ENCODE data around the gene POU6F1. TPM values are rescaled to one million over a fixed set of nuclear protein-coding genes. Genes with fewer than 3 reads are reported as not detected.

The POU6F1 gene
- total and polyA plus RNA-seq, 9 donors = 11.8 to 48.8 (median 28.9) TPM

DNA sequence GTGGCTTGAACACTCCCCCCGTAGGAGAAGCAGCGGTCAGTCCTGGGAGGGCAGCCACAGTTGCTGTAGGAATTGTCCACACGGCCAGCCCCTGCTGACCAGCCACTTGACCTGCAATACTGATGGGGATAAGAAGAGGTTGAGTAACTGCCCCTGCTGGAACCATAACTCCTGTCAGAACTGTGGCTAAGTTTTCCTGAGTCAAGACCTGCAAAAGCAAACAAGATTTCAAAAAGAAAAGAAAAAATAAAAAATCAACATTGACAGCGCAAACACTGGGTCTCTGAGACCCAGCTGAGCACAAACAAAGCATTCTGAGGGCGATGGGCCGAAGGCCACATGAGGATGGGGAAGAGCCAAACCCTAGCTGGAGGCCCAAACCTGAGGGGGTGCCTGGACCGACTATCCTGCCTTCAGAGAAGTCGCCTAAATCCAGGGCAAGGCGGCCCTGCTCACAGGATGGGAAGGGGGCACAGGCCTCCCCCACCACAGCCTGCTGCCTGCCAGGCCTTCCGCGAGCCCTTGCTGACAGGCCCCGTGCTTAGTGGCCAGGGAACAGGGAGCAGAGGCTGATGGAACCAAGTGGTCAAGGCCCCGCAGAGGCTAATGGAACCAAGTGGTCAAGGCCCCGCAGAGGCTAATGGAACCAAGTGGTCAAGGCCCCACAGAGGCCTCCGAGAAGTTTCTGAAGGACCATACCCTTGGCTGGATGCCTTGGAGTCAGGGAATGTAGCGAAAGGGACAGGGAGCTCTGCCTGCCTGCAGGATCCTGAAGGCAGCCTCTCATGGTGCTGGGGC, 19.1 kb downstream of the POU6F1 start:
- intact Hi-C loops (cut with DNase I) = no loop called here
- no peak overlapping the region for H3K4me3 ChIP-seq
- no peaks in the 10 kb centered on the region for H3K4me1 ChIP-seq (ENCODE audit: insufficient read depth)
- 63 to 79% (median 68%) methylated on average over 10 to 16 of the region's 16 CpGs for WGBS, 3 donors
- DNase-seq = no peak
- H3K27me3 ChIP-seq = no peaks in the 10 kb centered on the region
- H3K27ac ChIP-seq = no peak overlapping the region
- no peaks in the 10 kb centered on the region for H3K9me3 ChIP-seq
- H3K36me3 ChIP-seq = no peaks in the 10 kb centered on the region
- TF ChIP-seq EP300 (IDR thresholded peaks at IDR 0.05) = no peak
- TF ChIP-seq, protein P1, sequence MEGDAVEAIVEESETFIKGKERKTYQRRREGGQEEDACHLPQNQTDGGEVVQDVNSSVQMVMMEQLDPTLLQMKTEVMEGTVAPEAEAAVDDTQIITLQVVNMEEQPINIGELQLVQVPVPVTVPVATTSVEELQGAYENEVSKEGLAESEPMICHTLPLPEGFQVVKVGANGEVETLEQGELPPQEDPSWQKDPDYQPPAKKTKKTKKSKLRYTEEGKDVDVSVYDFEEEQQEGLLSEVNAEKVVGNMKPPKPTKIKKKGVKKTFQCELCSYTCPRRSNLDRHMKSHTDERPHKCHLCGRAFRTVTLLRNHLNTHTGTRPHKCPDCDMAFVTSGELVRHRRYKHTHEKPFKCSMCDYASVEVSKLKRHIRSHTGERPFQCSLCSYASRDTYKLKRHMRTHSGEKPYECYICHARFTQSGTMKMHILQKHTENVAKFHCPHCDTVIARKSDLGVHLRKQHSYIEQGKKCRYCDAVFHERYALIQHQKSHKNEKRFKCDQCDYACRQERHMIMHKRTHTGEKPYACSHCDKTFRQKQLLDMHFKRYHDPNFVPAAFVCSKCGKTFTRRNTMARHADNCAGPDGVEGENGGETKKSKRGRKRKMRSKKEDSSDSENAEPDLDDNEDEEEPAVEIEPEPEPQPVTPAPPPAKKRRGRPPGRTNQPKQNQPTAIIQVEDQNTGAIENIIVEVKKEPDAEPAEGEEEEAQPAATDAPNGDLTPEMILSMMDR (IDR thresholded peaks at IDR 0.05) = no peak

DNA sequence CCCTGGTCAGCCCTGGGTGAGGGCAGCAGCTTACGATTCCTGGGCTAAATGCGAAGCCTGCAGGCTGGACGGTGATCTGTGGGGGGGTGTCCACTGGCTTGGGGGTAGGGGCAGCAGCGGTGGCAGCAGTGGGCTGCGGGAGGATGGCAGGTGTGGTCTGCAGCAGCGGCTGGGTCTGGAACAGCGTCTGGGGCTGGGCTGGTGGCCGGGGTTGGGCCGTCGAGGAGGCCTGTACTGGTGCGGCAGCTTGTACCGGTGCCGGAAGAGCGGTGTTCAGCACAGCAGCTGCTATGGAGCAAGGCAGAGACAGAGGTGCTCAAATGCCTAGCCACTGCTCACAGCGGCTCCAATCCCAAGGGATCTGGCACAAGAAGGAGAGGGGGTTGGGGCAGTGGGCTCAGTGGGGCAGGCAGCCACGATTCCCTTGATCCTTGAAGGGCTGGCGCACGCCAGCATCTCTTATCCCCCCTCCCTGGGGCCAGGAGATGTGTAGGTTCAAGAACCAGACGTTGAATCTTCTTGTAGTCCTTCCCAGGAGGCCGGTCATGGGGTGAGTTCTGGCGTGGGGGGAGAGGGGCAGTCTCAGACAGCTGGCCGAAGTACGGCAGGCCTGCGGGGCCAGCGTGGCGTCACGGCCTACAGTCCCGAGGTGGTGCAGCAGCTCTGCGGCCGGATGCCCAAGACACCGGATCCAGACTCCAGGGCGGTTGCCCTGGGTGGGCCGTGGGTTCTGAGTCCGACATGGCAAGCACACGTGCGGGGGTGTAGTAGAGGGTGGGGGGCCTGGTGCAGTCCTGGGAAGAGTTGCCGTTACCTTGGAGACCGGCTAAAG, 19.9 kb downstream of the POU6F1 start:
- no peaks in the 10 kb centered on the region for H3K36me3 ChIP-seq
- intact Hi-C loops (cut with DNase I) = no loop called here
- no peak overlapping the region for H3K4me3 ChIP-seq
- no peak for DNase-seq
- TF ChIP-seq EP300 (IDR thresholded peaks at IDR 0.05) = no peak
- no peak for TF ChIP-seq POLR2A (IDR thresholded peaks at IDR 0.05)
- TF ChIP-seq, protein P1 (IDR thresholded peaks at IDR 0.05) = no peak
- H3K27me3 ChIP-seq = no peaks in the 10 kb centered on the region
- H3K4me1 ChIP-seq (ENCODE audit: insufficient read depth) = no peaks in the 10 kb centered on the region
- 87 to 89% (median 88%) methylated on average over 38 of the region's 38 CpGs for WGBS, 3 donors
- no peaks in the 10 kb centered on the region for H3K9me3 ChIP-seq
- H3K27ac ChIP-seq = no peak overlapping the region

DNA sequence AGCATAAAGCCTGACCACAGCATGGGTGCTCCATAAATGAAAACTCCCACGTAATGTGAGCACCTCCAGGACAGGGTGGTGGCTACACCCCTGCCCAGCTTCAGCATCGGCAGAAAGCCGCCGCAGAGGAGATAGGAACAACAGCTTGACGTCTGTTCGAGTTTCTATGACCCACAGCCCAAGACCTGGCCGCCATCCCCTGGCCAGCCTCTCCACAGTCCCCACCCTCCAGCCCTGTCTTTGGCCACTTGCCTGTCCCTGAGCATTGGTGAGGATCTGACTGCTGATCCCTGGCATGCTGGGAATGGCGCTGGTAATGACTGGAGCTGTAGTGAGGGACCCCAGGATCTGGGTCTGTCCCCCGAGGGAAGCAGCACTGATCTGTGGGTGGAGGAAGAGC, 21.3 kb downstream of the POU6F1 start:
- DNase-seq = no peak
- Histone ChIP-seq H3K27ac (no peak overlapping the region), H3K9me3 (no peaks in the 10 kb centered on the region), H3K4me3 (no peak overlapping the region), H3K27me3 (no peaks in the 10 kb centered on the region), H3K36me3 (no peaks in the 10 kb centered on the region), H3K4me1 (ENCODE audit: insufficient read depth) (no peaks in the 10 kb centered on the region)
- TF ChIP-seq EP300 (IDR thresholded peaks at IDR 0.05) (no peak), POLR2A (IDR thresholded peaks at IDR 0.05) (no peak)
- TF ChIP-seq, protein P1 (IDR thresholded peaks at IDR 0.05) = no peak
- intact Hi-C loops (cut with DNase I) = no loop called here
- WGBS, 3 donors = 90 to 91% (median 90%) methylated on average over 9 of the region's 9 CpGs

DNA sequence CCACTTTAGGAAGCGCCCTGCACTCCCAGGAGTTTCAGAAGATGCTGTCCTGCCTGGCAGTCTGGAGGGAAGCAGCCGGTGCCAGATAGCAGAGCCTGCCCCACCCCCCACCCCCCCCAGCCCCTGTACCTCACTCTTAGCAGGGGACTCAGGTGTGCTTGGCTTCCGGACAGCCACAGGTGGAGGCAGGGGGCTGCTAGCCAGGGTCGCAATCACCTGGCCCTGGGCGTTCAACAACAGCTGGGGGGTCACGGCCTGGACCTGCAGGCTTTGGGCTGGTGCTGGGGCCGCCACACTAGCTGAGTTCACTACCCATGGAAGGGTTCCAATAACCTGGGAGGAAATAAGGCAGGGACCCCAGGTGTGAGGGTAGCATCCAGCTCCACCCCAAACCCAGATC, 22.0 kb downstream of the POU6F1 start:
- intact Hi-C loops (cut with DNase I) = no loop called here
- TF ChIP-seq, protein P1 (IDR thresholded peaks at IDR 0.05) = no peak
- TF ChIP-seq EP300 (IDR thresholded peaks at IDR 0.05) (no peak), POLR2A (IDR thresholded peaks at IDR 0.05) (no peak)

More for the DNA sequence above, 22.0 kb downstream of the POU6F1 start:
- no peaks in the 10 kb centered on the region for H3K4me1 ChIP-seq (ENCODE audit: insufficient read depth)
- no peak overlapping the region for H3K27ac ChIP-seq
- H3K4me3 ChIP-seq = no peak overlapping the region
- WGBS, 3 donors = 83 to 98% (median 86%) methylated on average over 7 of the region's 7 CpGs
- H3K9me3 ChIP-seq = no peaks in the 10 kb centered on the region
- H3K36me3 ChIP-seq = no peaks in the 10 kb centered on the region
- no peak for DNase-seq
- H3K27me3 ChIP-seq = no peaks in the 10 kb centered on the region
